Activated naive CD8-positive, alpha-beta T cell treated with anti-CD3 and anti-CD28 coated beads, Interleukin-2, amount 50 U/mL, for 24 hours (primary cell): Measurements from ENCODE around the gene PIK3CB.
"Not testable (repeated sequence)": the region's sequence is repeated elsewhere in the genome, so short reads cannot be mapped to it uniquely, and the experiment has no call there.

Experiments
- ATAC-seq: fragments of 150-1000 bp; cut with Tn5 transposase; one replicate; pipeline ENCODE4 v1.10.0; 2021
- DNase-seq: peaks from one replicate; pipeline ENCODE4 v3.0.0; 2021
- H3K27ac Mint-ChIP-seq: one replicate; pipeline ENCODE4 v1.8.0; 2021; ENCODE audit warnings: mild to moderate bottlenecking, mixed read lengths
- H3K27me3 Mint-ChIP-seq: one replicate; pipeline ENCODE4 v1.8.0; 2021; ENCODE audit warnings: mixed read lengths
- H3K36me3 Mint-ChIP-seq: one replicate; pipeline ENCODE4 v1.8.0; 2021; ENCODE audit warnings: low read depth, mixed read lengths
- H3K4me1 Mint-ChIP-seq: one replicate; pipeline ENCODE4 v1.8.0; 2021; ENCODE audit warnings: mixed read lengths
- H3K4me3 Mint-ChIP-seq: one replicate; pipeline ENCODE4 v1.8.0; 2021; ENCODE audit warnings: mild to moderate bottlenecking, moderate library complexity, mixed read lengths
- H3K9me3 Mint-ChIP-seq: one replicate; pipeline ENCODE4 v1.8.0; 2021; ENCODE audit warnings: mixed read lengths

The PIK3CB gene

GRCh38 chr3:138774529-138775253, 60.0 kb downstream of the PIK3CB start:
- peaks cover 24% of the 10 kb centered on the region for H3K4me1 Mint-ChIP-seq
- no peaks in the 10 kb centered on the region for H3K27me3 Mint-ChIP-seq
- no peak overlapping the region for H3K27ac Mint-ChIP-seq
- H3K4me3 Mint-ChIP-seq: no peak overlapping the region
- H3K9me3 Mint-ChIP-seq: no peaks in the 10 kb centered on the region
- ATAC-seq (peak; percentile 97), DNase-seq (no peak)
- H3K36me3 Mint-ChIP-seq: peaks cover 16% of the 10 kb centered on the region

- H3K36me3 Mint-ChIP-seq: peaks cover 29% of the 10 kb centered on the region
- DNase-seq: no peak
- H3K4me1 Mint-ChIP-seq: peaks cover 25% of the 10 kb centered on the region
- no peak overlapping the region for H3K27ac Mint-ChIP-seq
- no peak for ATAC-seq
- no peaks in the 10 kb centered on the region for H3K9me3 Mint-ChIP-seq
- H3K27me3 Mint-ChIP-seq: no peaks in the 10 kb centered on the region
- no peak overlapping the region for H3K4me3 Mint-ChIP-seq
These were observed 63.1 kb downstream of the PIK3CB start for GRCh38 chr3:138771585-138771984.

GRCh38 chr3:138769616-138770015, 65.1 kb downstream of the PIK3CB start:
- no peak for DNase-seq
- H3K27ac Mint-ChIP-seq: no peak overlapping the region
- peaks cover 20% of the 10 kb centered on the region for H3K4me1 Mint-ChIP-seq
- ATAC-seq: no peak
- H3K9me3 Mint-ChIP-seq: no peaks in the 10 kb centered on the region
- H3K36me3 Mint-ChIP-seq: peaks cover 31% of the 10 kb centered on the region
- H3K27me3 Mint-ChIP-seq: no peaks in the 10 kb centered on the region
- no peak overlapping the region for H3K4me3 Mint-ChIP-seq

- Mint-ChIP-seq H3K27ac (no peak overlapping the region), H3K9me3 (no peaks in the 10 kb centered on the region), H3K4me1 (peaks cover 14% of the 10 kb centered on the region), H3K27me3 (no peaks in the 10 kb centered on the region), H3K36me3 (peaks cover 27% of the 10 kb centered on the region), H3K4me3 (no peak overlapping the region)
- ATAC-seq: no peak
- no peak for DNase-seq
These were observed 65.8 kb downstream of the PIK3CB start for GRCh38 chr3:138768946-138769345.

- peaks cover 12% of the 10 kb centered on the region for H3K4me1 Mint-ChIP-seq
- no peaks in the 10 kb centered on the region for H3K27me3 Mint-ChIP-seq
- H3K36me3 Mint-ChIP-seq: peaks cover 24% of the 10 kb centered on the region
- no peak for DNase-seq
- no peak for ATAC-seq
- no peak overlapping the region for H3K27ac Mint-ChIP-seq
- no peaks in the 10 kb centered on the region for H3K9me3 Mint-ChIP-seq
- H3K4me3 Mint-ChIP-seq: no peak overlapping the region
These were observed 66.6 kb downstream of the PIK3CB start for GRCh38 chr3:138768125-138768524.

- Mint-ChIP-seq H3K9me3 (no peaks in the 10 kb centered on the region), H3K4me3 (no peak overlapping the region), H3K36me3 (peaks cover 24% of the 10 kb centered on the region)
These were observed 67.1 kb downstream of the PIK3CB start for GRCh38 chr3:138767498-138768104.

GRCh38 chr3:138761002-138761401, 73.7 kb downstream of the PIK3CB start:
- peaks cover 17% of the 10 kb centered on the region for H3K4me1 Mint-ChIP-seq
- ATAC-seq: no peak

More at GRCh38 chr3:138767498-138768104, 67.1 kb downstream of the PIK3CB start:
- peaks cover 12% of the 10 kb centered on the region for H3K4me1 Mint-ChIP-seq
- no peak overlapping the region for H3K27ac Mint-ChIP-seq
- no peak for ATAC-seq
- H3K27me3 Mint-ChIP-seq: no peaks in the 10 kb centered on the region
- no peak for DNase-seq

GRCh38 chr3:138748190-138748589, 86.5 kb downstream of the PIK3CB start:
- no peaks in the 10 kb centered on the region for H3K9me3 Mint-ChIP-seq
- H3K27me3 Mint-ChIP-seq: no peaks in the 10 kb centered on the region
- no peak overlapping the region for H3K4me3 Mint-ChIP-seq
- H3K27ac Mint-ChIP-seq: no peak overlapping the region
- H3K4me1 Mint-ChIP-seq: no peaks in the 10 kb centered on the region
- ATAC-seq (no peak), DNase-seq (no peak)
- H3K36me3 Mint-ChIP-seq: peaks cover 14% of the 10 kb centered on the region

More at GRCh38 chr3:138761002-138761401, 73.7 kb downstream of the PIK3CB start:
- DNase-seq: no peak
- Mint-ChIP-seq H3K4me3 (no peak overlapping the region), H3K36me3 (peaks cover 19% of the 10 kb centered on the region), H3K27ac (no peak overlapping the region), H3K27me3 (no peaks in the 10 kb centered on the region), H3K9me3 (no peaks in the 10 kb centered on the region)

GRCh38 chr3:138747225-138747624, 87.5 kb downstream of the PIK3CB start:
- Mint-ChIP-seq H3K27me3 (no peaks in the 10 kb centered on the region), H3K27ac (no peak overlapping the region), H3K9me3 (no peaks in the 10 kb centered on the region), H3K4me3 (no peak overlapping the region), H3K36me3 (peaks cover 14% of the 10 kb centered on the region), H3K4me1 (no peaks in the 10 kb centered on the region)
- DNase-seq: no peak
- ATAC-seq: no peak

GRCh38 chr3:138740072-138740471, 94.7 kb downstream of the PIK3CB start:
- H3K9me3 Mint-ChIP-seq: no peaks in the 10 kb centered on the region
- H3K27me3 Mint-ChIP-seq: no peaks in the 10 kb centered on the region
- H3K27ac Mint-ChIP-seq: no peak overlapping the region
- H3K4me1 Mint-ChIP-seq: no peaks in the 10 kb centered on the region
- DNase-seq (no peak), ATAC-seq (no peak)
- no peak overlapping the region for H3K4me3 Mint-ChIP-seq
- peaks cover 17% of the 10 kb centered on the region for H3K36me3 Mint-ChIP-seq

GRCh38 chr3:138732456-138732855, 102.3 kb downstream of the PIK3CB start:
- Mint-ChIP-seq H3K9me3 (no peaks in the 10 kb centered on the region), H3K4me3 (no peak overlapping the region), H3K4me1 (no peaks in the 10 kb centered on the region), H3K27ac (no peak overlapping the region), H3K36me3 (peaks cover 7% of the 10 kb centered on the region), H3K27me3 (no peaks in the 10 kb centered on the region)
- ATAC-seq: no peak
- no peak for DNase-seq

GRCh38 chr3:138726946-138727730, 107.6 kb downstream of the PIK3CB start:
- no peaks in the 10 kb centered on the region for H3K9me3 Mint-ChIP-seq
- DNase-seq (no peak), ATAC-seq (no peak)
- H3K36me3 Mint-ChIP-seq: peaks cover 8% of the 10 kb centered on the region
- no peak overlapping the region for H3K4me3 Mint-ChIP-seq
- no peak overlapping the region for H3K27ac Mint-ChIP-seq
- peaks cover 25% of the 10 kb centered on the region for H3K4me1 Mint-ChIP-seq
- H3K27me3 Mint-ChIP-seq: no peaks in the 10 kb centered on the region

GRCh38 chr3:138726042-138726441, 108.7 kb downstream of the PIK3CB start:
- H3K4me3 Mint-ChIP-seq, H3K27ac Mint-ChIP-seq, DNase-seq, H3K36me3 Mint-ChIP-seq, H3K9me3 Mint-ChIP-seq, ATAC-seq, H3K27me3 Mint-ChIP-seq: not testable (repeated sequence)
- peaks cover 25% of the 10 kb centered on the region for H3K4me1 Mint-ChIP-seq

- no peak for ATAC-seq
- Mint-ChIP-seq H3K4me3 (no peak overlapping the region), H3K4me1 (peaks cover 25% of the 10 kb centered on the region), H3K9me3 (no peaks in the 10 kb centered on the region), H3K36me3 (peaks cover 10% of the 10 kb centered on the region), H3K27ac (no peak overlapping the region), H3K27me3 (no peaks in the 10 kb centered on the region)
- DNase-seq: no peak
These were observed 109.6 kb downstream of the PIK3CB start for GRCh38 chr3:138725116-138725515.

- Mint-ChIP-seq H3K4me3 (no peak overlapping the region), H3K9me3 (no peaks in the 10 kb centered on the region), H3K36me3 (peaks cover 15% of the 10 kb centered on the region), H3K27ac (no peak overlapping the region), H3K27me3 (no peaks in the 10 kb centered on the region), H3K4me1 (peaks cover 25% of the 10 kb centered on the region)
- DNase-seq (no peak), ATAC-seq (no peak)
These were observed 110.3 kb downstream of the PIK3CB start for GRCh38 chr3:138724443-138724842.
